K562 (cell line): ENCODE measurements around the gene GRID2IP. TPM values are rescaled to one million over a fixed set of nuclear protein-coding genes. Genes with fewer than 3 reads are reported as not detected.

ENCODE experiments used
- BRF2 ChIP-seq: IDR thresholded peaks from 3 replicates; pipeline ENCODE4 v1.6.1; 2011; ENCODE audit warnings: borderline replicate concordance, mild to moderate bottlenecking; ENCODE audit not compliant: insufficient read length, insufficient read depth
- CHD4 ChIP-seq: fragments of 200-600 bp; sonication (generic); IDR thresholded peaks from 3 replicates; pipeline ENCODE4 v1.6.1; 2012; ENCODE audit warnings: low read depth, mild to moderate bottlenecking, mixed read lengths, low read length, inconsistent platforms; ENCODE audit not compliant: insufficient read depth, insufficient replicate concordance, poor library complexity, severe bottlenecking
- DLX4 ChIP-seq: fragments of 250-450 bp; sonication (Bioruptor Pico); IDR thresholded peaks from 2 replicates; pipeline ENCODE4 v1.6.1; 2021; ENCODE audit warnings: mild to moderate bottlenecking
- EGR1 ChIP-seq: fragments of 450-650 bp; conservative IDR thresholded peaks from 2 replicates; pipeline ENCODE4 v1.6.1; 2017; ENCODE audit warnings: mild to moderate bottlenecking
- EP300 ChIP-seq: IDR thresholded peaks from 2 replicates; pipeline ENCODE4 v1.6.1; 2012; ENCODE audit warnings: low read length, improper control_type of control experiment
- MBD2 ChIP-seq: sonication (generic); IDR thresholded peaks from 2 replicates; pipeline ENCODE4 v1.6.1; 2016; ENCODE audit warnings: low read depth, borderline replicate concordance
- TBL1XR1 ChIP-seq, 2 experiments: IDR thresholded peaks; 2 replicates each; pipeline ENCODE4 v1.6.1; 2012; ENCODE audit warnings: improper control_type of control experiment in 2 of 2, low read length in 2 of 2, mild to moderate bottlenecking in 1 of 2
- ZBTB12 ChIP-seq: fragments of 250-450 bp; sonication (Bioruptor Pico); IDR thresholded peaks from 2 replicates; pipeline ENCODE4 v1.4.0; 2020
- ZNF408 ChIP-seq: fragments of 250-450 bp; sonication (Bioruptor Pico); IDR thresholded peaks from 2 replicates; pipeline ENCODE4 v1.4.0; 2020; ENCODE audit warnings: low read depth, mild to moderate bottlenecking, moderate library complexity
- ZNF592 ChIP-seq: fragments of 450-650 bp; IDR thresholded peaks from 2 replicates; pipeline ENCODE4 v1.6.1; 2017; ENCODE audit warnings: antibody characterized with exemption, mild to moderate bottlenecking
- polyA plus RNA-seq, 8 experiments: library from polyadenylated mRNA; depleted of rRNA in 4 of 8; stranded (reverse) in 5 of 8; unstranded in 3 of 8; fragments of >200 nt; fragmentation: Nextera tagmentation in 2 of 8; fragmentation: Illumina TruSeq in 1 of 8; extraction: Ambion mirVana in 2 of 8; extraction: Trizol in 1 of 8; gene quantifications; 2 replicates each; pipeline versions ENCODE4 v1.2.1 to v1.2.3, GENCODE V29; 2011 to 2014; ENCODE audit warnings: inconsistent platforms in 1 of 8, missing spikeins in 1 of 8
- total RNA-seq, 7 experiments: library from RNA; depleted of rRNA in 6 of 7; stranded (reverse); fragments of >200 nt in 6 of 7; fragmentation: Illumina TruSeq in 2 of 7; extraction: Trizol in 2 of 7; gene quantifications; 2 replicates each; pipeline versions ENCODE4 v1.2.1 to v1.2.3, GENCODE V29; 2011 to 2021; ENCODE audit warnings: low replicate concordance in 1 of 7
- TF ChIP-seq, protein P1 (sequence below), 2 experiments: fragments of 450-650 bp; conservative IDR thresholded peaks; 2 replicates each; pipeline ENCODE4 v1.6.1; 2017; ENCODE audit warnings: mild to moderate bottlenecking in 2 of 2, moderate library complexity in 2 of 2
- TF ChIP-seq, protein P2 (sequence below): sonication (generic); formaldehyde crosslinking; IDR thresholded peaks from 2 replicates; pipeline ENCODE4 v1.8.0; 2023; ENCODE audit warnings: mild to moderate bottlenecking, missing genetic modification reagents

The GRID2IP gene
- total and polyA plus RNA-seq, 9 of the 15 experiments (the other 6 are each of a cell fraction or from before 2014, with no cell fraction given) = not detected

- TF ChIP-seq ZNF592 (no peak), BRF2 (no peak), TBL1XR1 (IDR thresholded peaks at IDR 0.05; ENCODE audit: low read length in 2 of 2) (no peak), EP300 (peak; percentile 16; the same call in 1 of the 2 replicates), CHD4 (no peak), ZNF408 (CRISPR knock-in tag) (no peak), MBD2 (no peak), EGR1 (no peak), DLX4 (CRISPR knock-in tag) (no peak), ZBTB12 (CRISPR knock-in tag) (no peak)
- TF ChIP-seq, protein P1, sequence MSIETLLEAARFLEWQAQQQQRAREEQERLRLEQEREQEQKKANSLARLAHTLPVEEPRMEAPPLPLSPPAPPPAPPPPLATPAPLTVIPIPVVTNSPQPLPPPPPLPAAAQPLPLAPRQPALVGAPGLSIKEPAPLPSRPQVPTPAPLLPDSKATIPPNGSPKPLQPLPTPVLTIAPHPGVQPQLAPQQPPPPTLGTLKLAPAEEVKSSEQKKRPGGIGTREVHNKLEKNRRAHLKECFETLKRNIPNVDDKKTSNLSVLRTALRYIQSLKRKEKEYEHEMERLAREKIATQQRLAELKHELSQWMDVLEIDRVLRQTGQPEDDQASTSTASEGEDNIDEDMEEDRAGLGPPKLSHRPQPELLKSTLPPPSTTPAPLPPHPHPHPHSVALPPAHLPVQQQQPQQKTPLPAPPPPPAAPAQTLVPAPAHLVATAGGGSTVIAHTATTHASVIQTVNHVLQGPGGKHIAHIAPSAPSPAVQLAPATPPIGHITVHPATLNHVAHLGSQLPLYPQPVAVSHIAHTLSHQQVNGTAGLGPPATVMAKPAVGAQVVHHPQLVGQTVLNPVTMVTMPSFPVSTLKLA (conservative IDR thresholded peaks at IDR 0.05) = no peak
- TF ChIP-seq, protein P2, sequence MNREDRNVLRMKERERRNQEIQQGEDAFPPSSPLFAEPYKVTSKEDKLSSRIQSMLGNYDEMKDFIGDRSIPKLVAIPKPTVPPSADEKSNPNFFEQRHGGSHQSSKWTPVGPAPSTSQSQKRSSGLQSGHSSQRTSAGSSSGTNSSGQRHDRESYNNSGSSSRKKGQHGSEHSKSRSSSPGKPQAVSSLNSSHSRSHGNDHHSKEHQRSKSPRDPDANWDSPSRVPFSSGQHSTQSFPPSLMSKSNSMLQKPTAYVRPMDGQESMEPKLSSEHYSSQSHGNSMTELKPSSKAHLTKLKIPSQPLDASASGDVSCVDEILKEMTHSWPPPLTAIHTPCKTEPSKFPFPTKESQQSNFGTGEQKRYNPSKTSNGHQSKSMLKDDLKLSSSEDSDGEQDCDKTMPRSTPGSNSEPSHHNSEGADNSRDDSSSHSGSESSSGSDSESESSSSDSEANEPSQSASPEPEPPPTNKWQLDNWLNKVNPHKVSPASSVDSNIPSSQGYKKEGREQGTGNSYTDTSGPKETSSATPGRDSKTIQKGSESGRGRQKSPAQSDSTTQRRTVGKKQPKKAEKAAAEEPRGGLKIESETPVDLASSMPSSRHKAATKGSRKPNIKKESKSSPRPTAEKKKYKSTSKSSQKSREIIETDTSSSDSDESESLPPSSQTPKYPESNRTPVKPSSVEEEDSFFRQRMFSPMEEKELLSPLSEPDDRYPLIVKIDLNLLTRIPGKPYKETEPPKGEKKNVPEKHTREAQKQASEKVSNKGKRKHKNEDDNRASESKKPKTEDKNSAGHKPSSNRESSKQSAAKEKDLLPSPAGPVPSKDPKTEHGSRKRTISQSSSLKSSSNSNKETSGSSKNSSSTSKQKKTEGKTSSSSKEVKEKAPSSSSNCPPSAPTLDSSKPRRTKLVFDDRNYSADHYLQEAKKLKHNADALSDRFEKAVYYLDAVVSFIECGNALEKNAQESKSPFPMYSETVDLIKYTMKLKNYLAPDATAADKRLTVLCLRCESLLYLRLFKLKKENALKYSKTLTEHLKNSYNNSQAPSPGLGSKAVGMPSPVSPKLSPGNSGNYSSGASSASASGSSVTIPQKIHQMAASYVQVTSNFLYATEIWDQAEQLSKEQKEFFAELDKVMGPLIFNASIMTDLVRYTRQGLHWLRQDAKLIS (CRISPR knock-in tag) = no peak
Measured at GRCh38 chr7:6578114-6579084, 27.1 kb upstream of the GRID2IP start (continued).
